IMR-90 (cell line): ENCODE measurements around the gene TBC1D4. TPM values are rescaled to one million over a fixed set of nuclear protein-coding genes. Genes with fewer than 3 reads are reported as not detected.

ENCODE experiments used
- ATAC-seq: fragments of 200-7000 bp; cut with Tn5 transposase; 2 replicates; pipeline ENCODE4 v1.9.1; 2020; ENCODE audit warnings: low read depth, mild to moderate bottlenecking, moderate library complexity
- BruUV-seq: library from RNA; stranded (reverse); fragments of 400-500 nt; replicated peaks from 2 replicates; lab custom pipeline; 2021; lab: Mats Ljungman, UMichigan
- CTCF ChIA-PET: fragments of 300-600 bp; formaldehyde crosslinking; extraction: SDS; loops from one replicate; lab custom pipeline; 2021; ENCODE audit warnings: antibody characterized with exemption; lab: Yijun Ruan, JAX
- POLR2A ChIA-PET: fragments of 300-600 bp; sonication (Branson Sonifier 250); formaldehyde crosslinking; loops from one replicate; lab custom pipeline; 2022; ENCODE audit warnings: antibody characterized with exemption; ENCODE audit not compliant: unreplicated experiment; lab: Charles Lee
- DNase-seq: peaks from one replicate; pipeline ENCODE4 v3.0.0; 2013
- H2AFZ ChIP-seq: replicated peaks from 2 replicates; pipeline ENCODE3; 2013; ENCODE audit warnings: low read length, mild to moderate bottlenecking; ENCODE audit not compliant: poor library complexity
- H2AK5ac ChIP-seq: 2 replicates; pipeline ENCODE4 v1.6.1; 2013; ENCODE audit warnings: low read depth, low read length, inconsistent platforms
- H2AK9ac ChIP-seq: replicated peaks from 2 replicates; pipeline ENCODE3; 2013; ENCODE audit warnings: mild to moderate bottlenecking, low read depth, low read length, moderate library complexity; ENCODE audit not compliant: poor library complexity
- H2BK120ac ChIP-seq: 2 replicates; pipeline ENCODE4 v1.6.1; 2013; ENCODE audit warnings: low read depth, low read length, inconsistent platforms
- H2BK15ac ChIP-seq: 3 replicates; pipeline ENCODE4 v1.6.1; 2013; ENCODE audit warnings: low read depth, low read length, inconsistent platforms
- H2BK20ac ChIP-seq: 2 replicates; pipeline ENCODE4 v1.6.1; 2013; ENCODE audit warnings: low read depth, mild to moderate bottlenecking, inconsistent platforms, low read length, moderate library complexity
- H2BK5ac ChIP-seq: 2 replicates; pipeline ENCODE4 v1.6.1; 2013; ENCODE audit warnings: mild to moderate bottlenecking, low read depth, low read length, inconsistent platforms; ENCODE audit not compliant: poor library complexity, severe bottlenecking
- H3K14ac ChIP-seq: replicated peaks from 2 replicates; pipeline ENCODE4 v1.6.1; 2013; ENCODE audit warnings: low read depth, low read length, inconsistent platforms
- H3K18ac ChIP-seq: 2 replicates; pipeline ENCODE4 v1.6.1; 2013; ENCODE audit warnings: low read depth, low read length, control low read depth
- H3K23ac ChIP-seq: 2 replicates; pipeline ENCODE4 v1.6.1; 2013; ENCODE audit warnings: low read depth, low read length, inconsistent platforms
- H3K27ac ChIP-seq: 2 replicates; pipeline ENCODE4 v1.5.1; 2013; ENCODE audit warnings: mild to moderate bottlenecking, control low read depth, low read length; ENCODE audit not compliant: insufficient read depth
- H3K27me3 ChIP-seq: 2 replicates; pipeline ENCODE4 v1.6.1; 2013; ENCODE audit warnings: low read length; ENCODE audit not compliant: control insufficient read depth, insufficient read depth
- H3K36me3 ChIP-seq: 2 replicates; pipeline ENCODE4 v1.6.1; 2013; ENCODE audit warnings: low read length, mixed read lengths; ENCODE audit not compliant: control insufficient read depth, insufficient read depth
- H3K4ac ChIP-seq: 2 replicates; pipeline ENCODE4 v1.6.1; 2013; ENCODE audit warnings: low read depth, low read length, inconsistent platforms
- H3K4me1 ChIP-seq: 2 replicates; pipeline ENCODE4 v1.6.1; 2013; ENCODE audit warnings: low read length, mixed read lengths; ENCODE audit not compliant: control insufficient read depth, insufficient read depth
- H3K4me2 ChIP-seq: 2 replicates; pipeline ENCODE4 v1.6.1; 2013; ENCODE audit warnings: low read depth, mild to moderate bottlenecking, control low read depth, low read length, moderate library complexity
- H3K4me3 ChIP-seq: 2 replicates; pipeline ENCODE4 v1.5.1; 2013; ENCODE audit warnings: low read depth, mild to moderate bottlenecking, control low read depth, low read length, moderate library complexity; ENCODE audit not compliant: insufficient read depth
- H3K56ac ChIP-seq: 2 replicates; pipeline ENCODE4 v1.6.1; 2013; ENCODE audit warnings: low read length, inconsistent platforms; ENCODE audit not compliant: insufficient read depth; ENCODE audit errors: extremely low read depth
- H3K79me1 ChIP-seq, 2 experiments: 2 replicates each; pipeline ENCODE4 v1.6.1; 2013; ENCODE audit warnings: low read length in 2 of 2, inconsistent platforms in 1 of 2, low read depth in 1 of 2
- H3K9ac ChIP-seq: 2 replicates; pipeline ENCODE4 v1.6.1; 2013; ENCODE audit warnings: low read depth, low read length, control low read depth
- H3K9me1 ChIP-seq: 2 replicates; pipeline ENCODE4 v1.6.1; 2013; ENCODE audit warnings: low read length, inconsistent platforms; ENCODE audit not compliant: insufficient read depth
- H3K9me3 ChIP-seq: 2 replicates; pipeline ENCODE4 v1.6.1; 2013; ENCODE audit warnings: low read length; ENCODE audit not compliant: control insufficient read depth, insufficient read depth
- H4K20me1 ChIP-seq: 2 replicates; pipeline ENCODE4 v1.6.1; 2013; ENCODE audit warnings: low read length, inconsistent platforms; ENCODE audit not compliant: insufficient read depth
- H4K5ac ChIP-seq: 2 replicates; pipeline ENCODE4 v1.6.1; 2013; ENCODE audit warnings: mild to moderate bottlenecking, low read depth, low read length, control low read depth
- H4K8ac ChIP-seq, 2 experiments: 2 replicates each; pipeline ENCODE4 v1.6.1; 2013; ENCODE audit warnings: low read depth in 2 of 2, low read length in 2 of 2, control low read depth in 1 of 2, inconsistent platforms in 1 of 2
- H4K91ac ChIP-seq: 2 replicates; pipeline ENCODE4 v1.6.1; 2013; ENCODE audit warnings: low read depth, low read length, inconsistent platforms; ENCODE audit not compliant: insufficient read depth
- NFE2L2 ChIP-seq: fragments of 150-350 bp; IDR thresholded peaks from 2 replicates; pipeline ENCODE4 v1.6.1; 2016; ENCODE audit warnings: low read depth, mild to moderate bottlenecking, low read length
- WGBS, 2 experiments: methylation state at CpG; one replicate each; pipeline versions ENCODE4 v1.1.5 to v1.1.7; 2013; ENCODE audit warnings: missing lambda C conversion rate in 2 of 2; ENCODE audit not compliant: insufficient read length in 1 of 2; ENCODE audit errors: extremely low coverage in 2 of 2; 5-methylcytosine and 5-hydroxymethylcytosine counted together
- dilution Hi-C: fragments of 300-500 bp; cut with HindIII; formaldehyde crosslinking; loops from one replicate; pipeline ENCODE4 v1.14.3; 2018; ENCODE audit warnings: low sequenced_read_pairs; ENCODE audit not compliant: unreplicated experiment
- in situ Hi-C: fragments of 300-500 bp; cut with MboI; formaldehyde crosslinking; loops from 3 replicates; pipeline ENCODE4 v1.14.3; 2019; ENCODE audit warnings: low sequenced_read_pairs, inconsistent platforms, mixed read lengths
- intact Hi-C: fragments of 100-400 bp; cut with micrococcal nuclease; formaldehyde crosslinking; loops from 2 replicates; pipeline ENCODE4 v1.10.0; 2022
- polyA plus RNA-seq, 3 experiments: library from polyadenylated mRNA; depleted of rRNA; stranded (reverse); fragments of >200 nt; gene quantifications; 2 replicates each; pipeline ENCODE4 v1.2.3, GENCODE V29; 2012; ENCODE audit warnings: low replicate concordance in 1 of 3
- total RNA-seq: library from RNA; depleted of rRNA; stranded (reverse); fragments of >200 nt; gene quantifications from 2 replicates; pipeline ENCODE4 v1.2.3, GENCODE V29; 2012

TBC1D4 gene
- total and polyA plus RNA-seq, 2 of the 4 experiments (the other 2 are of a cell fraction) = 7.5 to 22.8 TPM

DNA sequence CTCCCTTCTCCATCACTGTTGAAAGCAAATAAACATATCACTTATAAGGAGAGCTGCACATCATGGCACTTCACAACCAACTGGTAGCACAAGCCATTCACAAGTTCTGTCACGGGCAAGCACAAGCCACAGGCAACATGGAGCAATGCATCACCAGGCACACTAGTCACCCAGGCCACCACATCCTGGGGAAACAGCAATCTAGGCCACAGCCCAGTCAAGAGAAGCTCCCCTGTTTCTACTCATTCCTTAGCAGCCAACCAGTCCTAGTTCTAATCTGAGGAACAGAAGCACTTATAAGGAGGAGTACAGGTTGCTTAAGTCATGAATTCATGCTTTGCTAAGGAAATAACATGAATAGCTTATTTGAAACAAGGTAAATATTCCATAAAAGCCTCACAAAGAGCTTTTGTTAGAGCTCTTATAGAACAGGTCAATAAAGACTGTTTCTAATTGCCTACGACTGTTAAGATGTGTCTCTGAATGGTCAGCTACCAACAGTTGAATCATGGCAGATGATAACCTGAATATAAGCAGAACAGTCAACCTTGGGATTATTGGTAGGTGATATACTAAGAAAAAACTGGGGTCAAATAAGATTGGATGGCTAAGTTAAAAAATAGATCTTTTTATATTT, 169.0 kb downstream of the TBC1D4 start:
- no peak overlapping the region for H3K4ac ChIP-seq

More for the DNA sequence above, 169.0 kb downstream of the TBC1D4 start:
- POLR2A ChIA-PET = no interaction called here
- dilution Hi-C loops = no loop called here
- no TSS peak for BruUV-seq
- no peak overlapping the region for H3K23ac ChIP-seq
- no peaks in the 10 kb centered on the region for H4K20me1 ChIP-seq
- no peaks in the 10 kb centered on the region for H3K9me3 ChIP-seq
- H3K79me1 ChIP-seq = no peaks in the 10 kb centered on the region
- no peak overlapping the region for H2BK20ac ChIP-seq
- in situ Hi-C loops = no loop called here
- no peak overlapping the region for H4K8ac ChIP-seq
- no peak overlapping the region for H3K18ac ChIP-seq
- intact Hi-C loops = no loop called here
- no peak overlapping the region for H3K9ac ChIP-seq
- H4K91ac ChIP-seq = no peak overlapping the region
- no peak overlapping the region for H2AFZ ChIP-seq
- no peak overlapping the region for H3K56ac ChIP-seq
- no peak overlapping the region for H3K27ac ChIP-seq
- TF ChIP-seq NFE2L2 = no peak
- no peak overlapping the region for H2BK5ac ChIP-seq
- H2BK120ac ChIP-seq = no peak overlapping the region
- H3K4me3 ChIP-seq = no peak overlapping the region
- DNase-seq = no peak
- ATAC-seq = no peak
- no peaks in the 10 kb centered on the region for H3K36me3 ChIP-seq
- no peak overlapping the region for H2AK9ac ChIP-seq
- WGBS, 2 experiments = 100% methylated on average over 1 of the region's 2 CpGs; no CpG with 5 or more reads in 1 of the 2 experiments
- H3K14ac ChIP-seq = no peak overlapping the region
- peaks cover 4% of the 10 kb centered on the region for H3K9me1 ChIP-seq
- no peak overlapping the region for H2AK5ac ChIP-seq
- H2BK15ac ChIP-seq = no peak overlapping the region
- no peak overlapping the region for H4K5ac ChIP-seq
- CTCF ChIA-PET = interaction anchor here (0.8 kb wide), 1 partner anchor 60 kb away, joined by 3 read pairs; no protein-coding TSS in a partner anchor
- H3K4me2 ChIP-seq = no peak overlapping the region
- no peaks in the 10 kb centered on the region for H3K27me3 ChIP-seq
- H3K4me1 ChIP-seq = peaks cover 2% of the 10 kb centered on the region; the same call in 1 of the 2 replicates
